CD14-positive monocyte (primary cell): Measurements from ENCODE around the gene LRRC1. TPM values are rescaled to one million over a fixed set of nuclear protein-coding genes. Genes with fewer than 3 reads are reported as not detected.

Experiments used
- DNase-seq, 3 donors: peaks; one replicate each; pipeline ENCODE4 v3.0.0-alpha.2; 2011 to 2022
- H2AFZ ChIP-seq: 2 replicates; pipeline ENCODE4 v1.6.0; 2012; ENCODE audit warnings: mild to moderate bottlenecking, low read depth, low read length, inconsistent platforms; ENCODE audit not compliant: insufficient read depth, poor library complexity, severe bottlenecking
- H3K27ac ChIP-seq, 2 donors: 1 replicate in 1 of 2; 2 replicates in 1 of 2; pipeline ENCODE4 v1.5.1; 2012 to 2013; ENCODE audit warnings: low read length in 2 of 2, control low read depth in 1 of 2, inconsistent platforms in 1 of 2, low read depth in 1 of 2, mild to moderate bottlenecking in 1 of 2
- H3K27me3 ChIP-seq, 2 donors: one replicate each; pipeline versions ENCODE4 v1.6.0 to v1.6.1; 2011 to 2013; ENCODE audit warnings: low read length in 2 of 2; ENCODE audit not compliant: control insufficient read depth in 2 of 2, insufficient read depth in 2 of 2
- H3K36me3 ChIP-seq, 2 donors: replicated peaks in 1 of 2; 1 replicate in 1 of 2; 2 replicates in 1 of 2; pipeline versions ENCODE4 v1.5.1 to v1.6.1; 2012 to 2013; ENCODE audit warnings: low read length in 2 of 2, control low read depth in 1 of 2, inconsistent platforms in 1 of 2, mild to moderate bottlenecking in 1 of 2; ENCODE audit not compliant: insufficient read depth in 2 of 2, control insufficient read depth in 1 of 2
- H3K4me1 ChIP-seq, 2 donors: 1 replicate in 1 of 2; 2 replicates in 1 of 2; pipeline versions ENCODE4 v1.5.1 to v1.6.1; 2012 to 2013; ENCODE audit warnings: low read length in 2 of 2, control low read depth in 1 of 2, inconsistent platforms in 1 of 2, mild to moderate bottlenecking in 1 of 2, moderate library complexity in 1 of 2; ENCODE audit not compliant: insufficient read depth in 2 of 2, control insufficient read depth in 1 of 2
- H3K4me2 ChIP-seq: replicated peaks from 2 replicates; pipeline ENCODE3; 2012; ENCODE audit warnings: low read length, moderate library complexity, mild to moderate bottlenecking; ENCODE audit not compliant: poor library complexity, severe bottlenecking; ENCODE audit errors: extremely low read depth
- H3K4me3 ChIP-seq, 3 experiments: fragments of 200-600 bp in 1 of 3; sonication (generic) in 1 of 3; replicated peaks in 1 of 3; 1 replicate in 2 of 3; 2 replicates in 1 of 3; pipeline ENCODE4 v1.5.1; 2011 to 2013; ENCODE audit warnings: low read length in 3 of 3, mild to moderate bottlenecking in 3 of 3, control low read depth in 2 of 3, low read depth in 2 of 3, inconsistent platforms in 1 of 3, moderate library complexity in 1 of 3
- H3K79me2 ChIP-seq: 2 replicates; pipeline ENCODE4 v1.6.0; 2012; ENCODE audit warnings: mild to moderate bottlenecking, control low read depth, inconsistent platforms, low read length, moderate library complexity; ENCODE audit not compliant: insufficient read depth
- H3K9ac ChIP-seq: 2 replicates; pipeline ENCODE4 v1.6.0; 2017; ENCODE audit warnings: low read length, mild to moderate bottlenecking; ENCODE audit not compliant: insufficient read depth, poor library complexity, severe bottlenecking
- H3K9me3 ChIP-seq, 2 donors: replicated peaks in 1 of 2; 1 replicate in 1 of 2; 2 replicates in 1 of 2; pipeline versions ENCODE4 v1.5.1 to v1.6.1; 2012 to 2013; ENCODE audit warnings: low read length in 2 of 2, control low read depth in 1 of 2; ENCODE audit not compliant: control insufficient read depth in 1 of 2, insufficient read depth in 1 of 2
- H4K20me1 ChIP-seq: 2 replicates; pipeline ENCODE4 v1.6.0; 2012; ENCODE audit warnings: mild to moderate bottlenecking, low read length, control low read depth, moderate library complexity; ENCODE audit not compliant: insufficient read depth
- H3K27ac Mint-ChIP-seq, 7 donors: one replicate each; pipeline ENCODE4 v1.8.0; 2020; ENCODE audit warnings: mild to moderate bottlenecking in 7 of 7, mixed read lengths in 7 of 7, moderate library complexity in 6 of 7, inconsistent platforms in 2 of 7
- H3K27me3 Mint-ChIP-seq, 3 donors: one replicate each; pipeline ENCODE4 v1.8.0; 2021 to 2022; ENCODE audit warnings: low read depth in 3 of 3, mild to moderate bottlenecking in 3 of 3, mixed read lengths in 3 of 3, moderate library complexity in 3 of 3, inconsistent platforms in 1 of 3
- H3K36me3 Mint-ChIP-seq, 2 donors: one replicate each; pipeline ENCODE4 v1.8.0; 2020; ENCODE audit warnings: mixed read lengths in 2 of 2, inconsistent platforms in 1 of 2, mild to moderate bottlenecking in 1 of 2
- H3K4me1 Mint-ChIP-seq: one replicate; pipeline ENCODE4 v1.8.0; 2020; ENCODE audit warnings: mild to moderate bottlenecking, mixed read lengths
- H3K4me3 Mint-ChIP-seq, 2 donors: one replicate each; pipeline ENCODE4 v1.8.0; 2020; ENCODE audit warnings: mild to moderate bottlenecking in 2 of 2, mixed read lengths in 2 of 2, moderate library complexity in 1 of 2
- H3K9me3 Mint-ChIP-seq, 7 donors: one replicate each; pipeline ENCODE4 v1.8.0; 2020 to 2022; ENCODE audit warnings: mixed read lengths in 7 of 7, mild to moderate bottlenecking in 6 of 7, moderate library complexity in 6 of 7, inconsistent platforms in 2 of 7
- WGBS: methylation state at CpG from one replicate; pipeline ENCODE4 v1.1.5; 2013; ENCODE audit warnings: missing lambda C conversion rate; ENCODE audit not compliant: insufficient coverage; 5-methylcytosine and 5-hydroxymethylcytosine counted together
- intact Hi-C, 2 donors: fragments of 100-400 bp; cut with micrococcal nuclease; formaldehyde crosslinking; loops; one replicate each; pipeline versions ENCODE4 v1.15.0 to v1.15.1; 2023
- polyA plus RNA-seq, 3 donors: library from polyadenylated mRNA; depleted of rRNA in 1 of 3; unstranded in 2 of 3; stranded (reverse) in 1 of 3; fragments of 300-500 nt in 2 of 3; fragments of >200 nt in 1 of 3; fragmentation: Illumina TruSeq in 2 of 3; gene quantifications; 1 replicate in 2 of 3; 2 replicates in 1 of 3; pipeline ENCODE4 v1.2.3, GENCODE V29; 2012 to 2021
- TF ChIP-seq, protein P1 (sequence below): fragments of 200-600 bp; IDR thresholded peaks from one replicate; pipeline ENCODE4 v1.8.0; 2022; ENCODE audit warnings: antibody characterized with exemption, mild to moderate bottlenecking

Gene LRRC1
- polyA plus RNA-seq, 3 donors = 0.18 to 1.6 (median 0.92) TPM

DNA sequence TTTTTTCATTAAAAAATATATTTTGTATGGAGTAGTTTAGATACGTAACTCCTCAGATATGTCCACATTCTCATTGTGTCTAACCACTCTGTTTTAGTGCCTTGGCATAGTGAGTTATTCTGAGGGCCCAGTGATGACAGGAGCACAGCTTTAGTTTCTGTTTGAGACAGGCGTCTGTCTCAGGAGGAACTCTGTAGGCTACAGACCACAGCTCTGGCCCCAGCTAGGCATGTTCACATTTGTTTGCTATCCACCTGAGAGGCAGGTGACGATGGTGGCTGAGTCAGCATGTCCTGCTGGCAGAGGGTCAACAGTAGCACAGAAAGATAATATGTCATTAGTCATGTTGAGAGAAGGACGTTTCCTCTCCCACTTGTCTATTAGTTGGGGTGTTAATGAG, 16.3 kb downstream of the LRRC1 start:
- H3K4me2 ChIP-seq = no peak overlapping the region
- DNase-seq = no peak

DNA sequence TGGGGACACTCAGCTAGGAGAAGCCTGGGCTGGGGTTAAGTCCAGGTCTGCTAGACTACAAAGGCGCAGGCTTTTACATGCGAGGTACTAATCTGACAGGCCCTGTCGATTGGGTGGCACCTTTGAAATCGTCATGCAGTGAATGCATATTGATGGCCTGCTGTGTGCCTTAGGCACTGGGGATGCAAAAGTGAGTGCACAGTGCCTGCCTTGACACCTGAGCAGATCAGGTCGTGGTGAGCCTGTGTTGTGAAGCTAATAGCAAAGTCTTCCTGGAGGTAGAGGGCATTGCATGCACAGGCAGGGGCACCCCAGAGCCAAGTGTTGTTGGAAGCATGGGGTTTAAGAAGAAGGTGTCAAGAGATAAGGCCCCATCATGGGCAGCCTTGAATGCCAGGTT, 16.9 kb downstream of the LRRC1 start:
- H3K4me3 Mint-ChIP-seq = no peak overlapping the region
- no peaks in the 10 kb centered on the region for H3K79me2 ChIP-seq
- H4K20me1 ChIP-seq = no peaks in the 10 kb centered on the region
- peaks cover 15% of the 10 kb centered on the region for H3K4me1 Mint-ChIP-seq
- intact Hi-C loops = no loop called here
- no peak for DNase-seq
- TF ChIP-seq, protein P1, sequence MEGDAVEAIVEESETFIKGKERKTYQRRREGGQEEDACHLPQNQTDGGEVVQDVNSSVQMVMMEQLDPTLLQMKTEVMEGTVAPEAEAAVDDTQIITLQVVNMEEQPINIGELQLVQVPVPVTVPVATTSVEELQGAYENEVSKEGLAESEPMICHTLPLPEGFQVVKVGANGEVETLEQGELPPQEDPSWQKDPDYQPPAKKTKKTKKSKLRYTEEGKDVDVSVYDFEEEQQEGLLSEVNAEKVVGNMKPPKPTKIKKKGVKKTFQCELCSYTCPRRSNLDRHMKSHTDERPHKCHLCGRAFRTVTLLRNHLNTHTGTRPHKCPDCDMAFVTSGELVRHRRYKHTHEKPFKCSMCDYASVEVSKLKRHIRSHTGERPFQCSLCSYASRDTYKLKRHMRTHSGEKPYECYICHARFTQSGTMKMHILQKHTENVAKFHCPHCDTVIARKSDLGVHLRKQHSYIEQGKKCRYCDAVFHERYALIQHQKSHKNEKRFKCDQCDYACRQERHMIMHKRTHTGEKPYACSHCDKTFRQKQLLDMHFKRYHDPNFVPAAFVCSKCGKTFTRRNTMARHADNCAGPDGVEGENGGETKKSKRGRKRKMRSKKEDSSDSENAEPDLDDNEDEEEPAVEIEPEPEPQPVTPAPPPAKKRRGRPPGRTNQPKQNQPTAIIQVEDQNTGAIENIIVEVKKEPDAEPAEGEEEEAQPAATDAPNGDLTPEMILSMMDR = no peak
- H3K4me2 ChIP-seq = no peak overlapping the region
- peaks cover 0 to 3% of the 10 kb centered on the region in 2 donors for H3K9me3 ChIP-seq
- peaks cover 0 to 7% (median 2%) of the 10 kb centered on the region in 7 donors for H3K9me3 Mint-ChIP-seq
- H2AFZ ChIP-seq = no peak overlapping the region
- no peak overlapping the region for H3K9ac ChIP-seq
- H3K27ac Mint-ChIP-seq = no peak overlapping the region
- H3K4me1 ChIP-seq = no peaks in the 10 kb centered on the region
- no peak overlapping the region for H3K27ac ChIP-seq
- no peaks in the 10 kb centered on the region for H3K27me3 ChIP-seq
- H3K36me3 ChIP-seq = no peaks in the 10 kb centered on the region
- 100% methylated on average over 5 of the region's 5 CpGs for WGBS
- no peaks in the 10 kb centered on the region for H3K27me3 Mint-ChIP-seq
- no peaks in the 10 kb centered on the region for H3K36me3 Mint-ChIP-seq
- H3K4me3 ChIP-seq = no peak overlapping the region

More for the DNA sequence above, 16.3 kb downstream of the LRRC1 start:
- no peak overlapping the region for H3K27ac Mint-ChIP-seq
- Histone ChIP-seq H4K20me1 (no peaks in the 10 kb centered on the region), H3K79me2 (no peaks in the 10 kb centered on the region), H3K4me3 (no peak overlapping the region), H3K27me3 (no peaks in the 10 kb centered on the region), H3K9ac (no peak overlapping the region), H3K9me3 (peaks cover 0 to 3% of the 10 kb centered on the region in 2 donors), H3K27ac (no peak overlapping the region), H3K4me1 (no peaks in the 10 kb centered on the region), H2AFZ (no peak overlapping the region), H3K36me3 (no peaks in the 10 kb centered on the region)
- peaks cover 15% of the 10 kb centered on the region for H3K4me1 Mint-ChIP-seq
- no peaks in the 10 kb centered on the region for H3K27me3 Mint-ChIP-seq
- peaks cover 0 to 7% (median 2%) of the 10 kb centered on the region in 7 donors for H3K9me3 Mint-ChIP-seq
- no peaks in the 10 kb centered on the region for H3K36me3 Mint-ChIP-seq
- 38% methylated on average over 1 of the region's 4 CpGs for WGBS
- TF ChIP-seq, protein P1 = no peak
- intact Hi-C loops = no loop called here
- H3K4me3 Mint-ChIP-seq = no peak overlapping the region
